Liver (tissue), 9 donors: ENCODE measurements around the gene CACNG8. TPM values are rescaled to one million over a fixed set of nuclear protein-coding genes. Genes with fewer than 3 reads are reported as not detected.

Experiments
- DNase-seq: peaks from one replicate; pipeline ENCODE4 v3.0.0-alpha.2; 2017; ENCODE audit warnings: low spot score
- H3K27ac ChIP-seq, 2 donors: one replicate each; pipeline ENCODE4 v1.7.0; 2013; ENCODE audit warnings: inconsistent platforms in 2 of 2, low read length in 2 of 2, control low read depth in 1 of 2, low read depth in 1 of 2, mild to moderate bottlenecking in 1 of 2
- H3K27me3 ChIP-seq, 4 donors: one replicate each; pipeline versions ENCODE4 v1.6.1 to v1.7.0; 2013; ENCODE audit warnings: low read length in 3 of 4, inconsistent platforms in 1 of 4, mild to moderate bottlenecking in 1 of 4, moderate library complexity in 1 of 4; ENCODE audit not compliant: control insufficient read depth in 4 of 4, insufficient read depth in 4 of 4
- H3K36me3 ChIP-seq, 4 donors: one replicate each; pipeline versions ENCODE4 v1.6.1 to v1.7.0; 2013; ENCODE audit warnings: low read length in 3 of 4, mild to moderate bottlenecking in 3 of 4, low read depth in 1 of 4, moderate library complexity in 1 of 4; ENCODE audit not compliant: control insufficient read depth in 4 of 4, insufficient read depth in 3 of 4
- H3K4me1 ChIP-seq, 4 donors: one replicate each; pipeline versions ENCODE4 v1.6.1 to v1.7.0; 2013; ENCODE audit warnings: low read length in 3 of 4, mild to moderate bottlenecking in 3 of 4, moderate library complexity in 1 of 4; ENCODE audit not compliant: control insufficient read depth in 4 of 4, insufficient read depth in 4 of 4
- H3K4me3 ChIP-seq, 3 donors: one replicate each; pipeline versions ENCODE4 v1.6.1 to v1.7.0; 2013; ENCODE audit warnings: low read length in 3 of 3, control low read depth in 1 of 3, low read depth in 1 of 3, mild to moderate bottlenecking in 1 of 3
- H3K9ac ChIP-seq, 2 donors: one replicate each; pipeline ENCODE4 v1.7.0; 2013; ENCODE audit warnings: low read length in 2 of 2, mild to moderate bottlenecking in 2 of 2, moderate library complexity in 2 of 2, control low read depth in 1 of 2, low read depth in 1 of 2
- H3K9me3 ChIP-seq, 4 donors: one replicate each; pipeline versions ENCODE4 v1.6.1 to v1.7.0; 2013; ENCODE audit warnings: low read length in 3 of 4; ENCODE audit not compliant: control insufficient read depth in 4 of 4
- EGR1 ChIP-seq, 2 donors: IDR thresholded peaks; 2 replicates each; pipeline ENCODE4 v1.6.1; 2016 to 2018; ENCODE audit warnings: antibody characterized with exemption in 2 of 2, low read depth in 2 of 2
- FOXA1 ChIP-seq: IDR thresholded peaks from 2 replicates; pipeline ENCODE4 v1.6.1; 2016; ENCODE audit warnings: antibody characterized with exemption
- FOXA2 ChIP-seq: IDR thresholded peaks from 2 replicates; pipeline ENCODE4 v1.6.1; 2016; ENCODE audit warnings: antibody characterized with exemption
- GABPA ChIP-seq, 2 donors: IDR thresholded peaks in 1 of 2; conservative IDR thresholded peaks in 1 of 2; 2 replicates each; pipeline ENCODE4 v1.6.1; 2016; ENCODE audit warnings: antibody characterized with exemption in 2 of 2, mild to moderate bottlenecking in 1 of 2, moderate library complexity in 1 of 2
- HNF4A ChIP-seq, 2 donors: conservative IDR thresholded peaks; 2 replicates each; pipeline ENCODE4 v1.6.1; 2016; ENCODE audit warnings: antibody characterized with exemption in 2 of 2, mild to moderate bottlenecking in 2 of 2
- HNF4G ChIP-seq: IDR thresholded peaks from 2 replicates; pipeline ENCODE4 v1.6.1; 2016; ENCODE audit warnings: antibody characterized with exemption
- JUND ChIP-seq, 2 donors: IDR thresholded peaks; 2 replicates each; pipeline ENCODE4 v1.6.1; 2016; ENCODE audit warnings: antibody characterized with exemption in 2 of 2
- NR2F2 ChIP-seq: IDR thresholded peaks from 2 replicates; pipeline ENCODE4 v1.6.1; 2016; ENCODE audit warnings: antibody characterized with exemption
- RAD21 ChIP-seq, 2 donors: IDR thresholded peaks; 2 replicates each; pipeline ENCODE4 v1.6.1; 2016; ENCODE audit warnings: antibody characterized with exemption in 2 of 2, mild to moderate bottlenecking in 2 of 2
- RXRA ChIP-seq, 2 donors: IDR thresholded peaks; 2 replicates each; pipeline ENCODE4 v1.6.1; 2017 to 2018; ENCODE audit warnings: antibody characterized with exemption in 2 of 2, mild to moderate bottlenecking in 1 of 2
- SP1 ChIP-seq: IDR thresholded peaks from 2 replicates; pipeline ENCODE4 v1.6.1; 2018; ENCODE audit warnings: antibody characterized with exemption, mild to moderate bottlenecking
- TAF1 ChIP-seq: conservative IDR thresholded peaks from 2 replicates; pipeline ENCODE4 v1.6.1; 2016; ENCODE audit warnings: antibody characterized with exemption, mild to moderate bottlenecking
- YY1 ChIP-seq: IDR thresholded peaks from 2 replicates; pipeline ENCODE4 v1.6.1; 2016; ENCODE audit warnings: antibody characterized with exemption, mild to moderate bottlenecking
- WGBS: extraction: QIAGEN DNeasy Blood & Tissue Kit; methylation state at CpG from one replicate; pipeline ENCODE4 v1.1.7; 2013; 5-methylcytosine and 5-hydroxymethylcytosine counted together
- polyA plus RNA-seq, 2 donors: library from polyadenylated mRNA; stranded (reverse) in 1 of 2; unstranded in 1 of 2; fragments of 200-250 nt in 1 of 2; fragments of >200 nt in 1 of 2; fragmentation: Nextera tagmentation in 1 of 2; extraction: Ambion mirVana in 1 of 2; gene quantifications; one replicate each; pipeline versions ENCODE4 v1.2.1 to v1.2.3, GENCODE V29; 2013 to 2015
- total RNA-seq, 2 donors: library from RNA; depleted of rRNA; stranded (reverse); fragments of >200 nt; gene quantifications; one replicate each; pipeline ENCODE4 v1.2.3, GENCODE V29; 2014
- TF ChIP-seq, protein P1 (sequence below): IDR thresholded peaks from 2 replicates; pipeline ENCODE4 v1.6.1; 2016; ENCODE audit warnings: antibody characterized with exemption
- TF ChIP-seq, protein P2 (sequence below): fragments of 150-350 bp; IDR thresholded peaks from 2 replicates; pipeline ENCODE4 v1.5.1; 2017; ENCODE audit warnings: improper control_type of control experiment, low read depth, low read length; ENCODE audit not compliant: missing input control
- TF ChIP-seq, protein P3 (sequence below): IDR thresholded peaks from 2 replicates; pipeline ENCODE4 v1.6.1; 2016; ENCODE audit warnings: antibody characterized with exemption, mild to moderate bottlenecking
- TF ChIP-seq, protein P4 (sequence below): IDR thresholded peaks from 2 replicates; pipeline ENCODE4 v1.6.1; 2016; ENCODE audit warnings: antibody characterized with exemption
- TF ChIP-seq, protein P5 (sequence below): IDR thresholded peaks from 2 replicates; pipeline ENCODE4 v1.6.1; 2016; ENCODE audit warnings: antibody characterized with exemption
- donor health status: healthy.
- donor health status: healthy.
- donor health status: healthy.
- donor health status: healthy.
- donor health status: healthy.

CACNG8 gene
- total and polyA plus RNA-seq, 4 donors: under 0.01 TPM; not detected in 3

DNA sequence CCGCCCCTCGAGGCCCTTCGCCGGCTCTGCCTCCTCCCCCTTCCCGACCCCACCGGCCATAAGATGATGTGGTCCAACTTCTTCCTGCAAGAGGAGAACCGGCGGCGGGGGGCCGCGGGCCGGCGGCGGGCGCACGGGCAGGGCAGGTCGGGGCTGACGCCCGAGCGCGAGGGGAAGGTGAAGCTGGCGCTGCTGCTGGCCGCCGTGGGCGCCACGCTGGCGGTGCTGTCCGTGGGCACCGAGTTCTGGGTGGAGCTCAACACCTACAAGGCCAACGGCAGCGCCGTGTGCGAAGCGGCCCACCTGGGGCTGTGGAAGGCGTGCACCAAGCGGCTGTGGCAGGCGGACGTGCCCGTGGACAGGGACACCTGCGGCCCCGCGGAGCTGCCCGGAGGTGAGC is 30.1 kb downstream of the CACNG8 start:
- Histone ChIP-seq H3K36me3 (no peaks in the 10 kb centered on the region), H3K27me3 (peaks cover 0 to 8% (median 4%) of the 10 kb centered on the region in 4 donors), H3K9me3 (no peaks in the 10 kb centered on the region), H3K4me1 (no peaks in the 10 kb centered on the region), H3K9ac (no peak overlapping the region), H3K4me3 (no peak overlapping the region), H3K27ac (no peak overlapping the region)
- DNase-seq: no peak
- TF ChIP-seq EGR1 (IDR thresholded peaks at IDR 0.05; ENCODE audit: low read depth in 2 of 2): no peak
- no peak for TF ChIP-seq YY1
- TF ChIP-seq RAD21 (IDR thresholded peaks at IDR 0.05): no peak
- TF ChIP-seq FOXA1: no peak
- TF ChIP-seq SP1: no peak
- TF ChIP-seq, protein P1, sequence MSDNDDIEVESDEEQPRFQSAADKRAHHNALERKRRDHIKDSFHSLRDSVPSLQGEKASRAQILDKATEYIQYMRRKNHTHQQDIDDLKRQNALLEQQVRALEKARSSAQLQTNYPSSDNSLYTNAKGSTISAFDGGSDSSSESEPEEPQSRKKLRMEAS: no peak
- WGBS: 21% methylated on average over 43 of the region's 43 CpGs

DNA sequence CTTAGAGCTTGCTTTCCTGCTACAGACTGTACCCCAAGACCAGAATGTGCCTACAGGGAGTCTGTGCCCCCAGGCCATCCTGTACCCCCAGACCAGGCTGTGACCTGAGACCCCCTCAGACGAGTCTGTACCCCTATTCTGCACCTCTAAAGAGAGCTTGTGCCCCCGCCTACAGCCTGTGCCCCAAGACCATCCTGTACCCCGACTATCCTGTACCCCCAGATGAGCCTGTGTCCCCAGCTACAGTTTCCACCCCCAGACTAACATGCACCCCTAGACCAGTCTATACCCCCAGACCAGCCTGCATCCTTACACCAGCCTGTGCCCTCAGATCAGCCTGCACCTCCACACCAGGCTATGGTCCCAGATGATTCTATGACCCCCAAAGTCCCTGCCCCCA is 30.7 kb downstream of the CACNG8 start:
- Histone ChIP-seq H3K9ac (no peak overlapping the region), H3K4me3 (no peak overlapping the region), H3K27me3 (peaks cover 0 to 11% (median 4%) of the 10 kb centered on the region in 4 donors), H3K9me3 (no peaks in the 10 kb centered on the region), H3K27ac (no peak overlapping the region), H3K36me3 (no peaks in the 10 kb centered on the region), H3K4me1 (no peaks in the 10 kb centered on the region)
- DNase-seq: no peak
- TF ChIP-seq, protein P2, sequence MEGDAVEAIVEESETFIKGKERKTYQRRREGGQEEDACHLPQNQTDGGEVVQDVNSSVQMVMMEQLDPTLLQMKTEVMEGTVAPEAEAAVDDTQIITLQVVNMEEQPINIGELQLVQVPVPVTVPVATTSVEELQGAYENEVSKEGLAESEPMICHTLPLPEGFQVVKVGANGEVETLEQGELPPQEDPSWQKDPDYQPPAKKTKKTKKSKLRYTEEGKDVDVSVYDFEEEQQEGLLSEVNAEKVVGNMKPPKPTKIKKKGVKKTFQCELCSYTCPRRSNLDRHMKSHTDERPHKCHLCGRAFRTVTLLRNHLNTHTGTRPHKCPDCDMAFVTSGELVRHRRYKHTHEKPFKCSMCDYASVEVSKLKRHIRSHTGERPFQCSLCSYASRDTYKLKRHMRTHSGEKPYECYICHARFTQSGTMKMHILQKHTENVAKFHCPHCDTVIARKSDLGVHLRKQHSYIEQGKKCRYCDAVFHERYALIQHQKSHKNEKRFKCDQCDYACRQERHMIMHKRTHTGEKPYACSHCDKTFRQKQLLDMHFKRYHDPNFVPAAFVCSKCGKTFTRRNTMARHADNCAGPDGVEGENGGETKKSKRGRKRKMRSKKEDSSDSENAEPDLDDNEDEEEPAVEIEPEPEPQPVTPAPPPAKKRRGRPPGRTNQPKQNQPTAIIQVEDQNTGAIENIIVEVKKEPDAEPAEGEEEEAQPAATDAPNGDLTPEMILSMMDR: no peak
- TF ChIP-seq SP1: no peak
- TF ChIP-seq FOXA2: no peak
- TF ChIP-seq, protein P3, sequence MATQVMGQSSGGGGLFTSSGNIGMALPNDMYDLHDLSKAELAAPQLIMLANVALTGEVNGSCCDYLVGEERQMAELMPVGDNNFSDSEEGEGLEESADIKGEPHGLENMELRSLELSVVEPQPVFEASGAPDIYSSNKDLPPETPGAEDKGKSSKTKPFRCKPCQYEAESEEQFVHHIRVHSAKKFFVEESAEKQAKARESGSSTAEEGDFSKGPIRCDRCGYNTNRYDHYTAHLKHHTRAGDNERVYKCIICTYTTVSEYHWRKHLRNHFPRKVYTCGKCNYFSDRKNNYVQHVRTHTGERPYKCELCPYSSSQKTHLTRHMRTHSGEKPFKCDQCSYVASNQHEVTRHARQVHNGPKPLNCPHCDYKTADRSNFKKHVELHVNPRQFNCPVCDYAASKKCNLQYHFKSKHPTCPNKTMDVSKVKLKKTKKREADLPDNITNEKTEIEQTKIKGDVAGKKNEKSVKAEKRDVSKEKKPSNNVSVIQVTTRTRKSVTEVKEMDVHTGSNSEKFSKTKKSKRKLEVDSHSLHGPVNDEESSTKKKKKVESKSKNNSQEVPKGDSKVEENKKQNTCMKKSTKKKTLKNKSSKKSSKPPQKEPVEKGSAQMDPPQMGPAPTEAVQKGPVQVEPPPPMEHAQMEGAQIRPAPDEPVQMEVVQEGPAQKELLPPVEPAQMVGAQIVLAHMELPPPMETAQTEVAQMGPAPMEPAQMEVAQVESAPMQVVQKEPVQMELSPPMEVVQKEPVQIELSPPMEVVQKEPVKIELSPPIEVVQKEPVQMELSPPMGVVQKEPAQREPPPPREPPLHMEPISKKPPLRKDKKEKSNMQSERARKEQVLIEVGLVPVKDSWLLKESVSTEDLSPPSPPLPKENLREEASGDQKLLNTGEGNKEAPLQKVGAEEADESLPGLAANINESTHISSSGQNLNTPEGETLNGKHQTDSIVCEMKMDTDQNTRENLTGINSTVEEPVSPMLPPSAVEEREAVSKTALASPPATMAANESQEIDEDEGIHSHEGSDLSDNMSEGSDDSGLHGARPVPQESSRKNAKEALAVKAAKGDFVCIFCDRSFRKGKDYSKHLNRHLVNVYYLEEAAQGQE: no peak
- TF ChIP-seq, protein P1: no peak
- TF ChIP-seq RAD21 (IDR thresholded peaks at IDR 0.05): no peak
- TF ChIP-seq, protein P4, sequence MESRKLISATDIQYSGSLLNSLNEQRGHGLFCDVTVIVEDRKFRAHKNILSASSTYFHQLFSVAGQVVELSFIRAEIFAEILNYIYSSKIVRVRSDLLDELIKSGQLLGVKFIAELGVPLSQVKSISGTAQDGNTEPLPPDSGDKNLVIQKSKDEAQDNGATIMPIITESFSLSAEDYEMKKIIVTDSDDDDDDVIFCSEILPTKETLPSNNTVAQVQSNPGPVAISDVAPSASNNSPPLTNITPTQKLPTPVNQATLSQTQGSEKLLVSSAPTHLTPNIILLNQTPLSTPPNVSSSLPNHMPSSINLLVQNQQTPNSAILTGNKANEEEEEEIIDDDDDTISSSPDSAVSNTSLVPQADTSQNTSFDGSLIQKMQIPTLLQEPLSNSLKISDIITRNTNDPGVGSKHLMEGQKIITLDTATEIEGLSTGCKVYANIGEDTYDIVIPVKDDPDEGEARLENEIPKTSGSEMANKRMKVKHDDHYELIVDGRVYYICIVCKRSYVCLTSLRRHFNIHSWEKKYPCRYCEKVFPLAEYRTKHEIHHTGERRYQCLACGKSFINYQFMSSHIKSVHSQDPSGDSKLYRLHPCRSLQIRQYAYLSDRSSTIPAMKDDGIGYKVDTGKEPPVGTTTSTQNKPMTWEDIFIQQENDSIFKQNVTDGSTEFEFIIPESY: no peak
- TF ChIP-seq YY1: no peak
- no peak for TF ChIP-seq JUND (IDR thresholded peaks at IDR 0.05)
- no peak for TF ChIP-seq EGR1 (IDR thresholded peaks at IDR 0.05; ENCODE audit: low read depth in 2 of 2)
- no peak for TF ChIP-seq RXRA (IDR thresholded peaks at IDR 0.05)
- no peak for TF ChIP-seq HNF4G
- no peak for TF ChIP-seq HNF4A (conservative IDR thresholded peaks at IDR 0.05)
- no peak for TF ChIP-seq GABPA (IDR thresholded peaks at IDR 0.05 in 1 of 2, conservative IDR thresholded peaks at IDR 0.05 in 1 of 2)
- no peak for TF ChIP-seq NR2F2
- TF ChIP-seq, protein P5, sequence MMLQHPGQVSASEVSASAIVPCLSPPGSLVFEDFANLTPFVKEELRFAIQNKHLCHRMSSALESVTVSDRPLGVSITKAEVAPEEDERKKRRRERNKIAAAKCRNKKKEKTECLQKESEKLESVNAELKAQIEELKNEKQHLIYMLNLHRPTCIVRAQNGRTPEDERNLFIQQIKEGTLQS: no peak
- TF ChIP-seq TAF1: no peak
- 50% methylated on average over 3 of the region's 3 CpGs for WGBS
